HTR-8/SVneo (cell line): ENCODE results near the gene VSTM4.

Experiments
- DNase-seq: peaks from one replicate; pipeline ENCODE4 v3.0.0; 2011; ENCODE audit warnings: low spot score, mixed read lengths; ENCODE audit not compliant: insufficient read length
- FAIRE-seq: peaks from 2 replicates; lab custom pipeline; 2011; peaks lifted over from hg19 to GRCh38; lab: Jason Lieb, UNC

VSTM4 gene

GRCh38 chr10:49023071-49023470 lies 92.3 kb downstream of the VSTM4 start:
- no peak for FAIRE-seq
- DNase-seq, result no peak

DNA sequence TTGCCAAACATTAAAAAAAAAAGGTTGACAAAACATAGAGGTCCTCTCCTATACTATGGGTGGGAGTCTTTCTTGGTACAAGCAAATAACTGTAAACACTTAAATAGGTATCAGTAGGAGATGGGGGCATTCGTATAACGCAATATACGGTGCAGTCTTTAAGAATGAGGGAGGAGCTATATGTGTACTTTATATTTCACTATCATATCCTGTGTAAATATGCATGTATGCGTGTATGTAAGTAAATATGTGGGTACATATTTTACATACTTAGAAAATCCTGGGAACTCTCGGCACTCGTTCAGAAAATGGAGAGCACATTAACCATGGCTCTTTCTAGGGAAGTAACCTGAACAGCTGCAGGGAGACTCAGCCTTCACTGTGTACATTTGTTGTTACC lies 93.6 kb downstream of the VSTM4 start:
- FAIRE-seq (no peak), DNase-seq (no peak)

DNA sequence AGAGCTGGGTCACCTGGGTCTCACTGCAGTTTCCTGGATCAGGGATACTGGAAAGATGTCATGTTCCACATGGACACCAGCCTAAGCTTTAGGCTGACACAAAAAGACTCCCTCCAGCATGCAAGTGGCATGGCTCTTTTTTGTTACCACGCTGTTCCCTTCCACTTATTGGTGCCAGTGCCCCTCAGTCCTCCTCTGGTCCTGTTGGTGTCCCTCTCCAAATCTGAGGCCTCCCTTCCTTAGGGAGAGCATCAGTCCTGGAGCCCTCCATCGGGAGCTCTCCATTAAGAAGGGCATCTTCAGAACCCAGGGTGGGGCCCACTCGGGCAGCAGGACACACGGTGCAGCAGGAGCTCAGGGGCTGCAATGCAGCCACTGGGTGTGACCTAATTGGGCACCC lies 99.6 kb downstream of the VSTM4 start:
- FAIRE-seq, result no peak

DNA sequence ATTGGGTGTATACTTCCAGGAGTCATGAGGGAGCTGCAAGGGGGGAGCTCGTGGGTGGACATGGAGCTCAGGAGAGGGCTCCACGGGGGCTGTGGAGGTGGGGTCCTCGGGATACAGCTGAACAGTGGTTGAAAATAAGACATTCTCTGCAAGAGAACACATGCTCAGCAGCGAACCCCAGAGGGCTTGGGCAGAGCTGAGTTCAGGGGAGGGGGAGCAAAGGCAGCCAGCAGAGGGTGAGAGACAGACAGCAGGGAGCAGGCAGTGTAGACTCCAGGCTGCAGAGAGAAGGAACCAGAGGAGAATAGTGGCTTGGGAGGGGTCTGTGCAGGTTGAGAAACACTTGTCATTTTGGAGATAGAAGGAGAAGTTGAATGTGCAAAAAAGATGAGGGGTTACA lies 102.7 kb downstream of the VSTM4 start:
- FAIRE-seq, result no peak
- DNase-seq, result no peak

More for the DNA sequence above, 99.6 kb downstream of the VSTM4 start:
- DNase-seq, result no peak

DNA sequence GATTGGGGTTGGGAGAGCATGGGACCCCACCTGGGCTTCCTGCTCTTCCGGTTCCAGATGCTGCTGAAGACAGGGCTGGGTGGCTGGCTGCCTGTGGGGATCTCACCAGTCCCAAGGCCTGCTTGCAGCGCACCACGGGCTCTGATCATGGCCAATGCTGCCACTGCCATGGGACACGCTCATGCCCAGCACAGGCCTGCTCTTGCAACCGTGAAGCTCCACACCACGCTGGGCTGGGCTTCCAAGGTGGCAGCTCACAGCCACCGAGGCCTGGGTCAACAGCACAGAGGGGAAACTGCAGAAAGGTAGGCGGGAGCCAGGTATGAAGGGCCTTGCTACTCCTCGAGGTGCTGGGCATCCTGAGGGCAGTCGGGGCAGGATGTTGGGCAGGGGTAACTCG lies 103.6 kb downstream of the VSTM4 start:
- no peak for DNase-seq
- no peak for FAIRE-seq

- DNase-seq (no peak), FAIRE-seq (no peak)
Observed at GRCh38 chr10:49010865-49011264, 104.5 kb downstream of the VSTM4 start.

GRCh38 chr10:49010295-49010694 lies 105.0 kb downstream of the VSTM4 start:
- no peak for FAIRE-seq

DNA sequence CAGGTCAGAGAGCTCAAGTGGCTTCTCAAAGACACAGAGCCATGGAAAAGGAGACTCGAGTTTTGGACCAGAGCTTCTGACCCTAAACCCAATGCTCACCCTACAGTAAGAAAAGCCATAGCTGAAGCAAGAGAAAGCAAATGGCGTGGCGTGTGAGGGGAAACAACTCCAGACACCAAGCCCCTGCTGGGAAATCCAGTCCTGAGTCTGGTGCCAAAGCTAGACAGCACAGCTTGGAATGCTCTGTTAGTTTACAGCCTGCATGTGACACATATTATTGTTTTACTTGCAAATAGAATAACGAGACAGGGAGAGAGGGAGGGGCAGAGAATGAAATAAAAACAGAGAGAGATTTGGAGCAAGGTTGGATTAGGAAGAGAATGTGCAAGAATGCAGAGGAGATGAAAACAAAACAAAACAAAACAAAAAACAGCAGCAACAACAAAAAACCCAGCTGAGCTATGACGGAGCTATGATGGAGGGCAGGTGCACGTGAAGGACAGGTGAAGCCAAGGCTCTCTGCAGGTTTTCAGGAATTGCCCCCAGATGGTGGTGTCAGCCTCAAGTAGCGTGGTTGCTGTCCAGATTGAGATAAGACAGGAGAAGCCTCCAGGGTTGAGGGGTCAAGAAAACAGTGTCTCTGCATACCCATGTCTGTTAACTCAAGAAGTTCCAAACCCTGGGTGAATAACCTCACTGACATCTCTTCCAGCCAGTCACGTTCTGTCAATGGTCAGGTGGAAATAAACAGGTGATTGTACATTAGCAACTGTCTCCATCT lies 105.9 kb downstream of the VSTM4 start:
- FAIRE-seq (no peak), DNase-seq (no peak)

More at GRCh38 chr10:49010295-49010694, 105.0 kb downstream of the VSTM4 start:
- no peak for DNase-seq

- FAIRE-seq (no peak), DNase-seq (no peak)
Observed at GRCh38 chr10:49008505-49009198, 106.7 kb downstream of the VSTM4 start.

DNA sequence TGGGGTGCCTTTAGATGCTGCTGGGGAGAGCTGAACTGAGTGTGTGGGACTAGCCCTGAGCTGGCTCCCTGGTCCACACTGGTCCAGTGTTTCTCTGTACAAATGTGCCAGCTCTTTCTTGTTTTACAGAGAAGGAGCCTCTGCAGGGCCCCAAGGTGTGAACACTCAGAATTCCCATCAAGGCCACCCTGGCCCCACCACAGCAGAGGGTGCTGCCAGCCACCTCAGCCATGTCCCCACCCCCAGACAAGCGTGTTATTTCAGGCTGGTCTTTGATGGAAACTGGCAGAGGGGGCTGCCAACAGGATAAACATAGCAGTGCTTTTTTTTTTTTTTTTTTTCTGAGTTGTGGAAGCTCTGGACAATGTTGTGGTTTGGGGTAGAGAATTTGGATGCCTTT lies 107.2 kb downstream of the VSTM4 start:
- no peak for DNase-seq
- no peak for FAIRE-seq

DNA sequence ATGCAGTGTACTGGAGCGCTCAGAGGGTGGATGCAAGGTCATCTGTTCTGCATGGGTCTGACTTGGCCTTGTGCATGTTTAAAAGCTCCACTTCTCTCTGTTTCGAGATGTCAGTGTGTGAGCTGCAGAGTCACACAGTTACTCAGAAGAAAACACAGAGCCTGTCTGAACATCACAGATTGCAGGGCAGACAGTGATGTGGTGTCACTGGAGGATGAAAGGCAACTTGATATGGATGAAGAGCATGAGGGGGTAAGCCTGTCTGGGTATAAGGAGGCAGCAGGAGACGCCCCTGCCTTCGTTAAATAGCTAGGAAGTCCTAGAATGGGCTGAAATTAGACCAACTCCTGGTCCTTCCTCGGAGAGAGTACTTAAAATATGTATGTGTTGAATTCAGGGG lies 108.2 kb downstream of the VSTM4 start:
- DNase-seq (no peak), FAIRE-seq (no peak)

- FAIRE-seq (no peak), DNase-seq (no peak)
Observed at GRCh38 chr10:49005270-49005669, 110.1 kb downstream of the VSTM4 start.

DNA sequence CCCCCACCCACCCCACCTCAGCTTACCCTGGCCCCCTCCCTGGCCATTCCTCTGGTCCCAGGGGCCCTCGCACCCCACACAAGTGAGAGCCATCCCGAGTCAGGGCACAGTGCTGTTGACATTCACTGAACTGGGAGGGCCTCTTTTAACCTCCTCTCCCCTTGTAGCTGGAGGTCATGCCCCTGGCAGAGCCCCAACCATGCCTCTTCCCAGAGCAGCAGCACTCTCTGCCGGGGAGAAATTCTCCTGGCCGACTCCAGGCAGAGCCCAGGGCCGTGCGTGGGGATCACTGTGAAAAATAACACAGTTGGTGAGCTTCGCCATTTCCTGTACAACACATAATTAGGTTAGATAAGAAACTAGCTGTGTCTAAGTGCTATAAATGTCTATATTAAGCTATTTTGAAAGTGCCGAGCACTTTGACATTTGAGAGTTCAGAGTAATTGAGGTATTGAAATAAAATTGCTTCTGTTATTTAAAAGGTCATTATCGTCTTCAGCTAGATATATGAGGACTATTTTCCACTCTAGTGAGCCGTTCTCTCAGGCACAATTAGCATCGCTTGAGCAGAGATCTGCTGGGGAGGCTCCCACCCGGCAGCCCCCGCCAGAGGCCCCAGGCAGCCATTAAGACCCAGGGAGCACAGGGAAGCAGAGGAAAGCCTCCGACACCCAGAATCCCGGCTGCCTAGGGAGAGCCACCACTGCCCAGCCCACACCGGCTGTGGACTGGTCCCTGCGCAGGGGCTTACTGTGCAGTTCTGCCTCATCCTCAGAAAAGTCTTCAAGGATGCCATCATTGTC lies 113.3 kb downstream of the VSTM4 start:
- FAIRE-seq, result no peak
- DNase-seq, result no peak

DNA sequence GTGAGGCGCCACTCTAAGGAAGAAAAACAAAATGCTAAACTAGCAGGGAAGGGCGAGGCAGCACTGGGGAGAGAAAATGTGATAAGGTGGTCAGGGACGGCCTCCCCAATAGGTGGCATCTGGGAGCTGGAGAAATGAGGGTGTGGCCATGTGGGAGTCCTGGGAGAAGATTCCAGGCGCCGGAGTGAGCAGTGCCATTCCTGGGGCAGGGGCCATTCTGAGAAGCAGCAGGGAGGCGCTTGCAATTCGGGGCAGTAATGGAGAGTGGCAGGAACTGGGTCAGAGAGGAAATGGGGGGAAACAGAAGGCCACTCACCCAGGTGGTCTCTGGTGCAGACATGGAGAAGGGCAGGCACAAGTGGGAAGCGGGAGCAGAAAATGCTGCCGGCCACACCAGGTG lies 113.9 kb downstream of the VSTM4 start:
- DNase-seq (no peak), FAIRE-seq (no peak)

- FAIRE-seq, result no peak
- DNase-seq, result no peak
Observed at GRCh38 chr10:49000437-49001398, 114.6 kb downstream of the VSTM4 start.

- FAIRE-seq (no peak), DNase-seq (no peak)
Observed at GRCh38 chr10:48999346-48999745, 116.0 kb downstream of the VSTM4 start.

DNA sequence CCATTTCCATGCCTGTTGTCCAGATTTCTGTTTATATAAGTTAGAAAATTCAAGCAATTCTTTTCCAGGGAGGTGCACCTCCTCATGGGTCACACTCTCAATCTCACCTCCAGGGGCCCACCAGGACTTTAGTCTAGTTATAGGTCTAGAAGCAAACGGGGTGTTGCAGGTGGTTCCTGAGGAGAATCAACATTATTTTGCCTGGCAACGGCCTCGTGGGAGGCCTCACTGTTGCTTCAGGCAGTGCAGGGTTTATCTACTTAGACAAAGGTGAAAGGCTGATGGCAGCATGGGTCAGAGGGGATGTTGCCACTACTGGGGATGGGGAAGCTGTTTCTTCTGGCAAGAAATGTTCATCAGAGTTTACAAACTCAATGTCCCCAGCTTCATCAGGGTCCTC lies 119.0 kb downstream of the VSTM4 start:
- no peak for FAIRE-seq

DNA sequence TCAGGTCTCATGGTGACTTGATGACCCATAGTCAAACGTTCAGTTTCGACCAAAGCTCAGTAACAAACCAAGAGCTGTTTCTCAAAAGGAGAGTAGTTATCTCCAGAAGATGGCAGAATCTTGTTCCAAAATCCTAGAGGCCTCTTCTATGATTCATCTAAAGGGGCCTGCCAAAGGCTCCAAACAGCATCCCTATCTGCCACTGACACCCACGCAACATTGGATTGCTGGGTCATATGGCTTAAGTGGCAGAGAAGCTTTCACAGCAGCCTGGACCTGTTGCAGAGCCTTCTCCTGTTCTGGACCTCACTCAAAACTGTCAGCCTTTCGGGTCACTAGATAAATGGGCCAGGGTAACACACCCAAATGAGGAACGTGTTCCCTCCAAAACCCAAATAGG lies 121.7 kb downstream of the VSTM4 start:
- no peak for DNase-seq
- FAIRE-seq, result no peak

More for the DNA sequence above, 119.0 kb downstream of the VSTM4 start:
- no peak for DNase-seq

DNA sequence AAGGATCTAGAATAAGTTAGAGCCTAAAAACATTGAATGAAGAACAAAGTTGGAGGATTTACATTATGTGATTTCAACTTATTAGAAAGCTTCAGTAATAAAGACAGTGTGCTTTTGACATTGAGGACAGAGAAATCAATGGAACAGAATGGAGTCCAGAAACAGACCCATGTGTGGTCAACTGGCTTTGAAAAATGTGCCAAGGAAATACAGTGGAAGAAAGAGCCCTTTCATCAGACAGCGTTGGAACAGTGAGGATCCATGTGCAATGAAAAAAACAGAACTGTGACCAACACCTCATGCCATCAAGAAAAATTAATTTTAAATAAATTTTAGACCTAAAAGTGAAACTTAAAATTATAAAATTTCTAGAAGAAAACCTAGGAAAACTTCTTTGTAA lies 125.1 kb downstream of the VSTM4 start:
- DNase-seq (no peak), FAIRE-seq (no peak)

- no peak for FAIRE-seq
- no peak for DNase-seq
Observed at GRCh38 chr10:48985621-48986158, 129.6 kb downstream of the VSTM4 start.
